Nephron progenitor cell (in vitro differentiated cells): ENCODE results near the gene LCN6.
A peak's percentile ranks its signal among the peaks of the same experiment; 100 is the strongest.

Experiments
- DNase-seq: peaks from one replicate; pipeline ENCODE4 v3.0.0; 2021
- H3K27ac Mint-ChIP-seq: 2 replicates; pipeline ENCODE4 v1.8.0; 2021; ENCODE audit warnings: mild to moderate bottlenecking, moderate library complexity, mixed read lengths
- H3K27me3 Mint-ChIP-seq: 2 replicates; pipeline ENCODE4 v1.8.0; 2021; ENCODE audit warnings: mild to moderate bottlenecking, low read depth, mixed read lengths; ENCODE audit not compliant: poor library complexity
- H3K36me3 Mint-ChIP-seq: 2 replicates; pipeline ENCODE4 v1.8.0; 2021; ENCODE audit warnings: low read depth, mixed read lengths
- H3K4me1 Mint-ChIP-seq: 2 replicates; pipeline ENCODE4 v1.8.0; 2021; ENCODE audit warnings: mixed read lengths
- H3K4me3 Mint-ChIP-seq: 2 replicates; pipeline ENCODE4 v1.8.0; 2021; ENCODE audit warnings: mild to moderate bottlenecking, moderate library complexity, mixed read lengths
- H3K9me3 Mint-ChIP-seq: 2 replicates; pipeline ENCODE4 v1.8.0; 2021; ENCODE audit warnings: mild to moderate bottlenecking, moderate library complexity, mixed read lengths
- CTCF ChIP-seq: fragments of 200-600 bp; sonication (generic); IDR thresholded peaks from 2 replicates; pipeline ENCODE4 v1.5.0; 2021; ENCODE audit warnings: antibody characterized with exemption

The LCN6 gene

GRCh38 chr9:136719195-136719880, 29.0 kb downstream of the LCN6 start:
- Mint-ChIP-seq H3K27me3 (no peaks in the 10 kb centered on the region), H3K4me1 (peaks cover 27% of the 10 kb centered on the region), H3K27ac (no peak overlapping the region), H3K4me3 (no peak overlapping the region), H3K36me3 (peaks cover 9% of the 10 kb centered on the region), H3K9me3 (no peaks in the 10 kb centered on the region)
- no peak for TF ChIP-seq CTCF
- no peak for DNase-seq

GRCh38 chr9:136718345-136719194, 29.8 kb downstream of the LCN6 start:
- Mint-ChIP-seq H3K9me3 (no peaks in the 10 kb centered on the region), H3K4me3 (no peak overlapping the region), H3K36me3 (peaks cover 1% of the 10 kb centered on the region), H3K4me1 (peaks cover 29% of the 10 kb centered on the region), H3K27me3 (no peaks in the 10 kb centered on the region), H3K27ac (no peak overlapping the region)
- TF ChIP-seq CTCF = no peak
- DNase-seq = no peak

- no peaks in the 10 kb centered on the region for H3K36me3 Mint-ChIP-seq
- TF ChIP-seq CTCF = no peak
- H3K4me1 Mint-ChIP-seq = peaks cover 34% of the 10 kb centered on the region
- H3K9me3 Mint-ChIP-seq = no peaks in the 10 kb centered on the region
- DNase-seq = no peak
- H3K4me3 Mint-ChIP-seq = no peak overlapping the region
- no peaks in the 10 kb centered on the region for H3K27me3 Mint-ChIP-seq
- H3K27ac Mint-ChIP-seq = no peak overlapping the region
Measured at GRCh38 chr9:136717399-136717798, 30.9 kb downstream of the LCN6 start.

GRCh38 chr9:136714893-136715274, 33.4 kb downstream of the LCN6 start:
- H3K27ac Mint-ChIP-seq = no peak overlapping the region
- DNase-seq = no peak
- H3K4me3 Mint-ChIP-seq = peak overlapping the region; percentile 60
- H3K27me3 Mint-ChIP-seq = peaks cover 12% of the 10 kb centered on the region
- no peaks in the 10 kb centered on the region for H3K36me3 Mint-ChIP-seq
- no peak for TF ChIP-seq CTCF
- peaks cover 21% of the 10 kb centered on the region for H3K4me1 Mint-ChIP-seq
- no peaks in the 10 kb centered on the region for H3K9me3 Mint-ChIP-seq

GRCh38 chr9:136714096-136714892, 34.0 kb downstream of the LCN6 start:
- no peak for DNase-seq
- Mint-ChIP-seq H3K9me3 (no peaks in the 10 kb centered on the region), H3K4me3 (peak overlapping the region; percentile 81), H3K36me3 (no peaks in the 10 kb centered on the region), H3K27ac (no peak overlapping the region), H3K4me1 (peaks cover 20% of the 10 kb centered on the region), H3K27me3 (peaks cover 12% of the 10 kb centered on the region)
- TF ChIP-seq CTCF = no peak
